Urinary bladder (tissue), 4 donors: ENCODE measurements around the gene ZNF230. TPM values are rescaled to one million over a fixed set of nuclear protein-coding genes. Genes with fewer than 3 reads are reported as not detected.

Experiments used
- DNase-seq: peaks from one replicate; pipeline ENCODE4 v3.0.0-alpha.2; 2015; ENCODE audit errors: extremely low spot score
- H3K27ac ChIP-seq: one replicate; pipeline ENCODE4 v1.5.1; 2013; ENCODE audit warnings: low read depth, mild to moderate bottlenecking, moderate library complexity
- H3K36me3 ChIP-seq: one replicate; pipeline ENCODE4 v1.6.1; 2013; ENCODE audit warnings: mild to moderate bottlenecking, moderate library complexity; ENCODE audit not compliant: insufficient read depth
- H3K4me1 ChIP-seq: one replicate; pipeline ENCODE4 v1.6.1; 2013; ENCODE audit warnings: mild to moderate bottlenecking, moderate library complexity; ENCODE audit not compliant: insufficient read depth
- H3K4me3 ChIP-seq: one replicate; pipeline ENCODE4 v1.5.1; 2013; ENCODE audit warnings: low read depth, low read length
- WGBS: extraction: QIAGEN DNeasy Blood & Tissue Kit; methylation state at CpG from one replicate; pipeline ENCODE4 v1.1.7; 2013; 5-methylcytosine and 5-hydroxymethylcytosine counted together
- polyA plus RNA-seq: library from polyadenylated mRNA; stranded (reverse); fragments of 200-250 nt; gene quantifications from one replicate; pipeline ENCODE4 v1.2.3, GENCODE V29; 2013
- total RNA-seq: library from RNA; depleted of rRNA; stranded (reverse); fragments of >200 nt; gene quantifications from one replicate; pipeline ENCODE4 v1.2.3, GENCODE V29; 2014
- donor health status: healthy with polysubstance abuse.
- donor health status: healthy.

The ZNF230 gene
- total and polyA plus RNA-seq, 2 donors = 4.0 to 9.9 TPM

GRCh38 chr19:44007473-44007872, 4.7 kb downstream of the ZNF230 start:
- 98% methylated on average over 6 of the region's 6 CpGs for WGBS

DNA sequence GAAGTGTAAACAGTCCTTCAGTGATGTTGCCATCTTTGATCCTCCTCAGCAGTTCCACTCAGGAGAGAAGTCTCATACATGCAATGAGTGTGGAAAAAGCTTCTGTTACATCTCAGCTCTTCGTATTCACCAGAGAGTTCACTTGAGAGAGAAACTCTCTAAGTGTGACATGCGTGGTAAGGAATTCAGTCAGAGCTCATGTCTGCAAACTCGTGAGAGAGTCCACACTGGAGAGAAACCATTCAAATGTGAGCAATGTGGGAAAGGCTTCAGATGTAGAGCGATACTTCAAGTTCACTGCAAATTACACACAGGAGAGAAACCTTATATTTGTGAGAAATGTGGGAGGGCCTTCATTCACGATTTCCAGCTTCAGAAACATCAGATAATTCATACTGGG, 7.7 kb downstream of the ZNF230 start:
- Histone ChIP-seq H3K36me3 (peaks cover 32% of the 10 kb centered on the region), H3K4me3 (no peak overlapping the region)

More at GRCh38 chr19:44007473-44007872, 4.7 kb downstream of the ZNF230 start:
- no peak overlapping the region for H3K27ac ChIP-seq
- H3K4me1 ChIP-seq = no peaks in the 10 kb centered on the region
- DNase-seq = no peak
- H3K4me3 ChIP-seq = no peak overlapping the region
- peaks cover 32% of the 10 kb centered on the region for H3K36me3 ChIP-seq

DNA sequence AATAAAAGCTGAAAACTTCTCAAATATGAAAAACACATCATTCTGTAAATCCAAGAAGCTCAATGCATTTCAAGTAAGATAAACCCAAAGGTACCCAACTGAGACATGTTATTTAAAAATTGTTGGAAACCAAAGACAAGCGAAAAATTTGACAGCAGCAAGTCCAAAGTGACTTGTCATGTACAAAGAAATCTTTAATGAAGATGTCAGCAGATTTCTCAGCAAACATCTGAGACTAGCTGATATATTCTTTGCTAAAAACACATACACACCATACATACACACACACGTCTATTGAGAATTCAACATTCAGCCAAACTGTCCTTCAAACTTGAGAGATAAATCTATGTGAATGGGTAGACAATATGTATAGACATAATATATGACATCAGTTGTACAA, 16.7 kb downstream of the ZNF230 start:
- no peak overlapping the region for H3K27ac ChIP-seq
- no peaks in the 10 kb centered on the region for H3K36me3 ChIP-seq
- H3K4me3 ChIP-seq = no peak overlapping the region
- no peaks in the 10 kb centered on the region for H3K4me1 ChIP-seq
- DNase-seq = no peak
- 40% methylated on average over 2 of the region's 2 CpGs for WGBS

More for the DNA sequence above, 7.7 kb downstream of the ZNF230 start:
- 96% methylated on average over 5 of the region's 5 CpGs for WGBS
- Histone ChIP-seq H3K4me1 (no peaks in the 10 kb centered on the region), H3K27ac (no peak overlapping the region)
- no peak for DNase-seq

DNA sequence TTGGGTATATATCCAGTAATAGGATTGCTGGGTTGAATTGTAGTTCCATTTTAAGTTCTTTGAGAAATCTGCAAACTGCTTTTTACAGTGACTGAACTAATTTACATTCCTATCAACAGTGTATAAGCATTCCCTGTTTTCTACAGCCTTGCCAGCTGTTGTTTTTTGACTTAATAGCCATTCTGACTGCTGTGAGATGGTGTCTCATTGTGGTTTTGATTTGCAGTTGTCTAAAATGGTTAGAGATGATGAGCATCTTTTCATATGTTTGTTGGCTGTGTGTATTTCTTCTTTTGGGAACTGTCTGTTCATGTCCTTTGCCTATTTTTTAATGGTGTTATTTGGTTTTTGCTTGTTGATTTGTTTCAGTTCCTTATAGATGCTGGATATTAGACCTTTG, 18.5 kb downstream of the ZNF230 start:
- Histone ChIP-seq H3K36me3 (no peaks in the 10 kb centered on the region), H3K4me1 (no peaks in the 10 kb centered on the region), H3K27ac (no peak overlapping the region), H3K4me3 (no peak overlapping the region)
- DNase-seq = no peak

DNA sequence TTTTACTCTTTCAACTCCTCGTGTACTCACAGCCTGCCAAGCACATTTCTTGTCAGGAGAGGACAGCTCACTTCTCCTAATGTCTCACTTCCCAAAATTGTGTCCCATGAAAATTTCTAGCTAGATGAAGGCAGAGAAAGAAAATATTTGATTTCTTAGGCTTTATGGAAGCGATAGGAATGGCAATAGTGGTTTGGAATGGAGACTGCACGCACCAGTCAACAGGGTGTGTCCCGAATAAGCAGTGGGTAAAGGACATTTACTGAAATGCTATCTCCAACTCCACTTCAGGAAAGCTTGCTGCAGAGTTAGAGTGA, 22.1 kb downstream of the ZNF230 start:
- 34% methylated on average over 4 of the region's 4 CpGs for WGBS
- no peak overlapping the region for H3K27ac ChIP-seq
- H3K4me3 ChIP-seq = peak overlapping the region; percentile 80
- H3K4me1 ChIP-seq = no peaks in the 10 kb centered on the region
- no peak for DNase-seq
- H3K36me3 ChIP-seq = peaks cover 13% of the 10 kb centered on the region

GRCh38 chr19:44025217-44025936, 22.6 kb downstream of the ZNF230 start, which contains the start of gene ZNF222:
TSS of gene ZNF222 (plus strand) at chr19:44025379. CDS start at chr19:44025437, 58 bp downstream.
- peak within 1 kb of the TSS; percentile 64 for H3K27ac ChIP-seq
- 1% methylated on average over 37 of the region's 37 CpGs for WGBS
- H3K4me1 ChIP-seq = no peaks in the 10 kb centered on the region
- H3K4me3 ChIP-seq = peak within 1 kb of the TSS; percentile 80
- H3K36me3 ChIP-seq = peaks cover 14% of the 10 kb centered on the region
- DNase-seq = peak; percentile 85

DNA sequence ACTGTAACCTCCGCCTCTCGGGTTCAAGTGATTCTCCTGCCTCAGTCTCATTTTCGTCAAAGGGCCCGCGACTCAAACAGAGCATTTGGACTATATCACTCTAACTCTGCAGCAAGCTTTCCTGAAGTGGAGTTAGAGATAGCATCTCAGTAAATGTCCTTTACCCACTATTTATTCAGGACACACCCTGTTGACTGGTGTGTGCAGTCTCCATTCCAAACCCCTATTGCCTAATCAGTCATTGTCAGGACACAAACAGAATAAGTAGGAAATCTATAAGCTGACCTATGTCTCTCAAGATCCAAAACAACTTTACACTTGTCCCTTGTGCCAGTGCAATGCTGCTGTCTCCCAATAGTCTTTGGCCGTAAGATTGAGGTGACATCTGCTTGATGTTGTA, 23.9 kb downstream of the ZNF230 start:
- Histone ChIP-seq H3K36me3 (peaks cover 18% of the 10 kb centered on the region), H3K4me1 (no peaks in the 10 kb centered on the region), H3K4me3 (no peak overlapping the region), H3K27ac (no peak overlapping the region)
- DNase-seq = no peak
- 92% methylated on average over 6 of the region's 6 CpGs for WGBS

DNA sequence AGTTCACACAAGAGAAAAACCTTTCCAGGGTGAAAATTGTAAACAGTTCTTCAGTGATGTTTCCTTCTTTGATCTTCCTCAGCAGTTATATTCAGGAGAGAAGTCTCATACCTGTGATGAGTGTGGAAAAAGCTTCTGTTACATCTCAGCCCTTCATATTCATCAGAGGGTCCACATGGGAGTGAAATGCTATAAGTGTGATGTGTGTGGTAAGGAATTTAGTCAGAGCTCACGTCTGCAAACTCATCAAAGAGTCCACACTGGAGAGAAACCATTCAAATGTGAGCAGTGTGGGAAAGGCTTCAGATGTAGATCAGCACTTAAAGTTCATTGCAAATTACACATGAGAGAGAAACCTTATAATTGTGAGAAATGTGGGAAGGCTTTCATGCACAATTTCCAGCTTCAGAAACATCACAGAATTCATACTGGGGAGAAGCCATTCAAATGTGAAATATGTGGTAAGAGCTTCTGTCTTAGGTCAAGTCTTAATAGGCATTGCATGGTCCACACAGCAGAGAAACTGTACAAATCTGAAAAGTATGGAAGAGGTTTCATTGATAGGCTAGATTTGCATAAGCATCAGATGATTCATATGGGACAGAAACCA, 29.3 kb downstream of the ZNF230 start:
- Histone ChIP-seq H3K36me3 (peaks cover 24% of the 10 kb centered on the region), H3K4me3 (no peak overlapping the region), H3K4me1 (no peaks in the 10 kb centered on the region), H3K27ac (no peak overlapping the region)
- 89% methylated on average over 1 of the region's 1 CpG for WGBS
- no peak for DNase-seq

DNA sequence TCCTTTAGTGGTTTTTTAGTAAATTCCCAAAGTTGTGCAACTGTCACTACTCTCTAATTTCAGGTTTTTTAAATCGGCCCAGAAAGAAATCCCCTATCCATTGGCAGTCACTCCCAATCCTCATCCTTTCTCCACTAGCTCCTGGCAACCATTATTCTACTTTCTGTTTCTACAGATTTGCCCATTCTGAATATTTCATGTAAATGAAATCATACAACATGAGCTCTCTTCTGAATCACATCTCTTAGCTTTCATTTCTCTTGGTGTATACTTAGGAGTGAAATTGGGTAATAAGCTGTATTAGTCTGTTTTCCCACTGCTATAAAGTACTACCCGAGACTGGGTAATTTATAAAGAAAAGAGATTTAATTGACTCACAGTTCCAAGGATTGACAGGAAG, 39.4 kb downstream of the ZNF230 start:
- 78% methylated on average over 2 of the region's 2 CpGs for WGBS

DNA sequence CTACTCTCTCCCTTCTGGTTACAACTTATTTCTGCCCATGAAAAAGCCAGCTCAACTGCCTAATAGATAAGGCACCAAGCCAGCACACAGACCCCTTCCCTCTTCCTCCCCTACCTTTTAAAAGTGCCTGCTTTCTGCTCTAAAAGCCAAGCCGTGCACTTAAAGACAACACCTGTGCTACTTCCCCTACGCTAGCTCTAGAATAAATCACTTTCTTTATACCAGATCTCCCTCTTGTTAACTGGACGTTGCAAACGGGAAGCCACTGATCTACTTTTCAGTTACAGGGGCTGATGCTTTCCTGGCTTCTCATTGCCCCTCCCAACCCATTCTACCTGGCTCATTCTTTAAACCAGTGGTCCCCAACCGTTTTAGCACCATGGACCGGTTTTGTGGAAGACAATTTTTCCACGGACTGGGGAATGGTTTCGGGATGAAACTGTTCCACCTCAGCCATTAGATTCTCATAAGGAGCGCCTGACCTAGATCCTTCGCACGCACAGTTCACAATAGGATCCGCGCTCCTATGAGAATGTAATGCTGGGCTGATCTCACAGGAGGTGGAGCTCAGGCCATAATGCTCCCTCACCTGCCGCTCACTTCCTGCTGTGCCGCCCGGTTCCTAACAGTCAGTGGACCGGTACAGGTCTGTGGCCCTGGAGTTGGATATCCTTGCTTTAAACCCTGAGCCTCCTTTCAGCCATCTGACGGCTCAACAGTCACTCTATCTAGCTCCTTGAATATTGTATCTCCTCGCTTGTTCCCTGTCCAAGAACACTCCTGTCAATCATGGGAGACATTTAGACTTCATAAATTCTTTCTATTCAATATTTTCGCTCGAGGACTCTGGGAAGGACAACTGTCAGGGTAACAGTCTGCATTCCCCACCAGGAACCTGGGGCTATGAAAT, 48.2 kb downstream of the ZNF230 start:
- no peak for DNase-seq

More for the DNA sequence above, 39.4 kb downstream of the ZNF230 start:
- H3K4me3 ChIP-seq = no peak overlapping the region
- H3K36me3 ChIP-seq = no peaks in the 10 kb centered on the region
- no peaks in the 10 kb centered on the region for H3K4me1 ChIP-seq
- no peak overlapping the region for H3K27ac ChIP-seq
- no peak for DNase-seq

DNA sequence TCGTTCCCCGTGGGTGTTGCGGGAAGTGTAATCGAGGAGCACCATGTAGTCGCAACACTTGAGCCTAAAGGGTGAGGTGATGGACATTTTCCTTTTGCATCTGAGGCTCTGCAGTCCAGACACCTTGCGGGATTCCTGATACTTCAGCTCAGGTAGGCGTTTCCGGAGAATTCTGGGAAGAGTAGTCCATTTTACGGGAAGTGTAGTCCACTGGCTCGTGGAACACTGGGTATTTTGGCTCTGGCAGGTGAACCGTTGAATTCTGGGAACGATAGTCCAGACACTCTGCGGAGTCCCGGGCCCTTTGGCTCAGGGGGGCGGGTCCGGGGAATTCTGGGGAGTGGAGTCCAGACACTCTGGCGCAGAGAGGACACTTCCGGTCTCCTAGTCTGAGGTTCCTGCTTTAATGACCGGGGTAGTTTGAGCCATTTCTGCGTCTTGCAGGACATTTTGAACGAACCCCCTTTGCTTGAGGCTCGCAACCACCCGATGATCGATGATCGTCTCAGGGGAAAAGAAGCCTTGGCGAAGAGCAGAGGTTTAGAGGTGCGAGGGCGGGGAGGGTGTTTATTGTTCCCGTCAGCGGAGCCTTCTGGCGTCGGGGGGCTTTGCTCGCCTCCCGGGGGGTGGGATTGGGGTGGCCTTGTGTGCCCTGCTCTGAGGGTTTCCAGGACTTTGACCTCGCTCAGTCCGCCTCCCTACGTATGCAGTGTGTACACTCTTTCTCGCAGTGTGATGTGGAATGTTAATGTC, 49.1 kb downstream of the ZNF230 start, which contains the start of gene ZNF223:
TSS of gene ZNF223 (plus strand) at position 387 of the 753 bp plus-strand sequence. CDS start 3,141 bp downstream, outside the sequence.
- H3K36me3 ChIP-seq = no peaks in the 10 kb centered on the region
- DNase-seq = peak; percentile 97
- peak within 1 kb of the TSS; percentile 64 for H3K27ac ChIP-seq
- H3K4me3 ChIP-seq = peak within 1 kb of the TSS; percentile 76
- 1% methylated on average over 38 of the region's 38 CpGs for WGBS
- no peaks in the 10 kb centered on the region for H3K4me1 ChIP-seq

More for the DNA sequence above, 48.2 kb downstream of the ZNF230 start:
- 9% methylated on average over 21 of the region's 21 CpGs for WGBS
- peak overlapping the region; percentile 76 for H3K4me3 ChIP-seq
- H3K36me3 ChIP-seq = no peaks in the 10 kb centered on the region
- no peak overlapping the region for H3K27ac ChIP-seq
- H3K4me1 ChIP-seq = no peaks in the 10 kb centered on the region

GRCh38 chr19:44055870-44056269, 53.1 kb downstream of the ZNF230 start:
- no peak for DNase-seq
- H3K4me1 ChIP-seq = no peaks in the 10 kb centered on the region
- H3K36me3 ChIP-seq = peaks cover 2% of the 10 kb centered on the region
- no peak overlapping the region for H3K27ac ChIP-seq
- H3K4me3 ChIP-seq = no peak overlapping the region
- WGBS = 93% methylated on average over 5 of the region's 5 CpGs

GRCh38 chr19:44059229-44059628, 56.5 kb downstream of the ZNF230 start:
- no peak for DNase-seq

More at GRCh38 chr19:44059229-44059628, 56.5 kb downstream of the ZNF230 start:
- Histone ChIP-seq H3K27ac (no peak overlapping the region), H3K4me3 (no peak overlapping the region), H3K4me1 (no peaks in the 10 kb centered on the region), H3K36me3 (peaks cover 5% of the 10 kb centered on the region)
- WGBS = 95% methylated on average over 2 of the region's 2 CpGs
